ENCODE measurements around the gene AMBRA1. TPM values are rescaled to one million over a fixed set of nuclear protein-coding genes. Genes with fewer than 3 reads are reported as not detected.
A peak's percentile ranks its signal among the peaks of the same experiment; 100 is the strongest.

AMBRA1 gene
- total and polyA plus RNA-seq, 4 experiments from 2014 or later, result 5.9 to 43.9 (median 30.4) TPM

DNA sequence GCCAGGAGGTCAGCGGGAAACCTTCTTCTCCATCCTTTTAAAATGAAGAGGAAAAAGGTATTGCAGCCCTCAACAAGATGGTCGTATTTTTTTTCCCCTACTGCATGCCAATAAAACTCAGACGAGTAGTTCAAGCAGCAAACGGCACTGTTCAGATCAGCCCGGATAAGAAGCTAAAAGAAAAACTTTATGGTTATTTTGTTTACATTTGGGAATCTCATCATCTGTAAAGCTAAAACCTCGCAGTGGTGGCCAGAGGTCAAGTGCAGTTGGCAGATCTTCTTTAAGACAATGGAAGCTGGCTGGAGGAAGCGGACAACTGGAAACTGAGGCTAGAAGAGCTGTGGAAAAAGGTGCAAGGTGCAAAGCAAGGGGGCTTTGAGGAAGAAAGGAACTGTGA lies 171.2 kb downstream of the AMBRA1 start:
- H3K27ac Mint-ChIP-seq, result no peak overlapping the region
- H3K27ac ChIP-seq (ENCODE audit: low read depth, low read length), result no peak overlapping the region
- ChIA-PET POLR2A (ENCODE audit: partially characterized antibody) (no interaction called here), CTCF (ENCODE audit: partially characterized antibody) (no interaction called here)
- no peak overlapping the region for H3K4me3 ChIP-seq (ENCODE audit: low read length in 2 of 2)
- H3K27me3 ChIP-seq (ENCODE audit: insufficient read depth, low read length), result no peaks in the 10 kb centered on the region
- no peaks in the 10 kb centered on the region for H3K4me1 ChIP-seq (ENCODE audit: insufficient read depth, low read length)
- no peaks in the 10 kb centered on the region for H3K27me3 Mint-ChIP-seq
- H3K4me1 Mint-ChIP-seq, result peaks cover 0 to 2% (median 0%) of the 10 kb centered on the region in 4 donors
- H3K4me3 Mint-ChIP-seq, result no peak overlapping the region
- H3K9me3 Mint-ChIP-seq, result no peaks in the 10 kb centered on the region
- H3K36me3 Mint-ChIP-seq, result peaks cover 50 to 54% of the 10 kb centered on the region in 2 donors
- H3K9me3 ChIP-seq (ENCODE audit: control insufficient read depth in 1 of 2, low read length in 2 of 2), result no peaks in the 10 kb centered on the region
- intact Hi-C loops (cut with micrococcal nuclease), result no loop called here
- DNase-seq, result no peak
- peaks cover 30% of the 10 kb centered on the region for H3K36me3 ChIP-seq (ENCODE audit: insufficient read depth, low read length)

DNA sequence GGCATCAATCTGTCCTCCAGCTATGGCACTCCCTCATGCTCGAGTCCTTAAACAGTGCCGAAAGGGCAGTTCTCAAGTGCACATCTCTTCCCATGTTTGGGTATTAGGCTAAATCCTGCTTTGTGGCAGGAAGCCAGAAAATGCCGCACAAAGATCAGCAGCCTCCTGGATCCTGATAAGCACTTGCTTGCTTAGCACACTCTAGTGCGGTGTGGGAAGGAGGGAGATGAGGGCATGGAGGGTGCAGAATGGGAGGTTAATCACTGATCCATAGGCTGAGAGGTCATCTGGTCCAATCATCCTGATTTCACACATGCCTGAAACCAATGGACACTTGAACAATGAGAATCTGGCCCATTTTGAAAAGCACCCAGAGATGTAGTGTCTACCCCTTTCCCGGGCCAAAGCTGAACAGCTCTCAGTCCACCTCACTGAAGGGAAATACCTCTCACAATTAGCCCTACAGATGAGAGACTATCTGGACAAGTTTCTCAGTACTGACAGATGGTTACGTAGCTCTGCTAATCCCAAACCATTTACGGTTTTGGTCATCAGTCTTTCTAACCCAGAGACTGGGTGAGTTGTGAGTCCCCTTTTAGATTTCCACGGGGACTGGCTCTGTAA lies 172.5 kb downstream of the AMBRA1 start:
- POLR2A ChIA-PET (ENCODE audit: partially characterized antibody), result interaction anchor here (0.6 kb wide), 1 partner anchor 13 kb away, joined by 4 read pairs; no protein-coding TSS in a partner anchor

DNA sequence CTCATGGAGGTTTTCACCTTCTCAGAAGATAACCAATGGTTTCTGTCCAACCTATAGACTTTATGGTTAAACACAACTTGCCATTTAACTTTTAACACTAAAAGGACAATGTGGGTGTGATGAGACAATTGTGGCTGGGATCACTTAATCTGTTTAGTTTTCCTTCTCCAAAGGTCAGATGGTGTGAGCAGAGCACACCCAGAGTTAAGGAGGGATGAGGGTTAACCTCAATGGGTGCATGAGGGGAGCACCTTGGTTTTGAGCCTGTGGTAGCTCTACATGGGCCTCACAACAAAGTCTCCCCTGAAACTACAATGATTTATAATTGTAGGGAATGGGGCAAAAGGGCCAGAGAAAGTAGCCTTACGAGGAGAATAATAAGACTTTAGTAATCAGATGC lies 173.3 kb downstream of the AMBRA1 start:
- no peak for DNase-seq
- peak overlapping the region in 1 of 7 donors; percentile 13 for H3K27ac Mint-ChIP-seq

More for the DNA sequence above, 172.5 kb downstream of the AMBRA1 start:
- no peak overlapping the region for H3K4me3 ChIP-seq (ENCODE audit: low read length in 2 of 2)
- no peaks in the 10 kb centered on the region for H3K27me3 Mint-ChIP-seq
- H3K9me3 Mint-ChIP-seq, result no peaks in the 10 kb centered on the region
- no peak overlapping the region for H3K27ac ChIP-seq (ENCODE audit: low read depth, low read length)
- peaks cover 50 to 55% of the 10 kb centered on the region in 2 donors for H3K36me3 Mint-ChIP-seq
- no peaks in the 10 kb centered on the region for H3K27me3 ChIP-seq (ENCODE audit: insufficient read depth, low read length)
- no peaks in the 10 kb centered on the region for H3K4me1 ChIP-seq (ENCODE audit: insufficient read depth, low read length)
- intact Hi-C loops (cut with micrococcal nuclease), result no loop called here
- peaks cover 42% of the 10 kb centered on the region for H3K36me3 ChIP-seq (ENCODE audit: insufficient read depth, low read length)
- no peak overlapping the region for H3K4me3 Mint-ChIP-seq
- no peaks in the 10 kb centered on the region for H3K9me3 ChIP-seq (ENCODE audit: control insufficient read depth in 1 of 2, low read length in 2 of 2)
- H3K4me1 Mint-ChIP-seq, result no peaks in the 10 kb centered on the region
- no peak overlapping the region for H3K27ac Mint-ChIP-seq
- CTCF ChIA-PET (ENCODE audit: partially characterized antibody), result no interaction called here
- no peak for DNase-seq

DNA sequence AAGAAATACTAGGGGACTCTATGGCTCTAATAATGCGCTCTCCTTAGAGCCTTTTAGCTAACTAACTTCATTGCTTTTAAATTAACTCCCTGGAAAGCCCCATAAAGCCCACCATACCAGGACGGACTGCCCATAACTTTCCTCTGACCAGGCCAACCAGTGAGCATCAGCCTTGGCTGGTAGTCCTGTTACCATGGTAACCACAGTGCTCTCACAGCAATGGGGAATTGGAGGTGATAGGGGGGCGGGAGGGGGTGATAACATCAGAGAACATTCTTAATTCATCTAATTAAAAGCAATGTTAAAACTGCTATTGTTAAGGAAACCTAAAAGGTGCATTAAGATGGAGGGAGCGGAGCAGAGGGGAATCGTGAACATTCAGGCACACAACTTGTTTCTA lies 175.1 kb downstream of the AMBRA1 start:
- peak overlapping the region in 1 of 7 donors; percentile 37 for H3K27ac Mint-ChIP-seq
- ChIA-PET CTCF (ENCODE audit: partially characterized antibody) (interaction anchor here (0.6 kb wide), 1 partner anchor 36 kb away, joined by 3 read pairs; no protein-coding TSS in a partner anchor), POLR2A (ENCODE audit: partially characterized antibody) (no interaction called here)
- H3K4me1 Mint-ChIP-seq, result no peaks in the 10 kb centered on the region
- Histone ChIP-seq H3K4me1 (ENCODE audit: insufficient read depth, low read length) (no peaks in the 10 kb centered on the region), H3K9me3 (ENCODE audit: control insufficient read depth in 1 of 2, low read length in 2 of 2) (no peaks in the 10 kb centered on the region), H3K27ac (ENCODE audit: low read depth, low read length) (no peak overlapping the region), H3K36me3 (ENCODE audit: insufficient read depth, low read length) (peaks cover 61% of the 10 kb centered on the region), H3K27me3 (ENCODE audit: insufficient read depth, low read length) (no peaks in the 10 kb centered on the region), H3K4me3 (ENCODE audit: low read length in 2 of 2) (no peak overlapping the region)
- H3K9me3 Mint-ChIP-seq, result no peaks in the 10 kb centered on the region
- H3K27me3 Mint-ChIP-seq, result no peaks in the 10 kb centered on the region
- H3K36me3 Mint-ChIP-seq, result peaks cover 63 to 73% of the 10 kb centered on the region in 2 donors
- DNase-seq, result no peak
- intact Hi-C loops (cut with micrococcal nuclease), result no loop called here
- no peak overlapping the region for H3K4me3 Mint-ChIP-seq

More for the DNA sequence above, 173.3 kb downstream of the AMBRA1 start:
- no peaks in the 10 kb centered on the region for H3K9me3 ChIP-seq (ENCODE audit: control insufficient read depth in 1 of 2, low read length in 2 of 2)
- no peaks in the 10 kb centered on the region for H3K4me1 ChIP-seq (ENCODE audit: insufficient read depth, low read length)
- intact Hi-C loops (cut with micrococcal nuclease), result no loop called here
- H3K27ac ChIP-seq (ENCODE audit: low read depth, low read length), result no peak overlapping the region
- Mint-ChIP-seq H3K4me3 (no peak overlapping the region), H3K4me1 (no peaks in the 10 kb centered on the region), H3K36me3 (peaks cover 56 to 57% of the 10 kb centered on the region in 2 donors), H3K27me3 (no peaks in the 10 kb centered on the region), H3K9me3 (no peaks in the 10 kb centered on the region)
- H3K36me3 ChIP-seq (ENCODE audit: insufficient read depth, low read length), result peaks cover 49% of the 10 kb centered on the region
- ChIA-PET CTCF (ENCODE audit: partially characterized antibody) (no interaction called here), POLR2A (ENCODE audit: partially characterized antibody) (interaction anchor here (0.7 kb wide), 1 partner anchor 26 kb away, joined by 3 read pairs; no protein-coding TSS in a partner anchor)
- no peak overlapping the region for H3K4me3 ChIP-seq (ENCODE audit: low read length in 2 of 2)
- no peaks in the 10 kb centered on the region for H3K27me3 ChIP-seq (ENCODE audit: insufficient read depth, low read length)

DNA sequence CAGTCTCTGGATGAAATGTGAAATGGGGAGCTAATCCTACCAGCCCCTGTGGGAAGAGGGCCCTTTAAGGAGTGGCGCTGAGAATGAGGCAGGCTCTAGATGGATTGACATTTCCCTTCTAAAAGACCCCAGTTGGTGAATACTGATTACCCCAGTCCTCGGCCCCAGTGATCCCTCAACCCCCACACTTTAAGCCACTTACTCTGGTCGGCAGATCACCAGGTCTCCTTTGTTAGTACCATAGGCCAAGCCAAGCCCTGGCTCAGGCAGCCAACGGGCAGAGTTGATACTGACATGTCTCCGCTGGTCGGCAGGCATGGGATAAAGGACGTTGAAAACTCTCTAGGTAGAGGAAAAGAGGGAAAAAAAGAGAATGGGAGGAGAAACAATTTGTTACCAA lies 176.1 kb downstream of the AMBRA1 start:
- Histone ChIP-seq H3K27me3 (ENCODE audit: insufficient read depth, low read length) (no peaks in the 10 kb centered on the region), H3K4me3 (ENCODE audit: low read length in 2 of 2) (no peak overlapping the region), H3K9me3 (ENCODE audit: control insufficient read depth in 1 of 2, low read length in 2 of 2) (no peaks in the 10 kb centered on the region), H3K4me1 (ENCODE audit: insufficient read depth, low read length) (no peaks in the 10 kb centered on the region), H3K36me3 (ENCODE audit: insufficient read depth, low read length) (peaks cover 64% of the 10 kb centered on the region), H3K27ac (ENCODE audit: low read depth, low read length) (no peak overlapping the region)
- DNase-seq, result no peak
- no peaks in the 10 kb centered on the region for H3K9me3 Mint-ChIP-seq
- no peaks in the 10 kb centered on the region for H3K27me3 Mint-ChIP-seq
- H3K27ac Mint-ChIP-seq, result no peak overlapping the region
- no peaks in the 10 kb centered on the region for H3K4me1 Mint-ChIP-seq
- ChIA-PET POLR2A (ENCODE audit: partially characterized antibody) (no interaction called here), CTCF (ENCODE audit: partially characterized antibody) (no interaction called here)
- intact Hi-C loops (cut with micrococcal nuclease), result no loop called here
- peaks cover 61 to 79% of the 10 kb centered on the region in 2 donors for H3K36me3 Mint-ChIP-seq
- no peak overlapping the region for H3K4me3 Mint-ChIP-seq

DNA sequence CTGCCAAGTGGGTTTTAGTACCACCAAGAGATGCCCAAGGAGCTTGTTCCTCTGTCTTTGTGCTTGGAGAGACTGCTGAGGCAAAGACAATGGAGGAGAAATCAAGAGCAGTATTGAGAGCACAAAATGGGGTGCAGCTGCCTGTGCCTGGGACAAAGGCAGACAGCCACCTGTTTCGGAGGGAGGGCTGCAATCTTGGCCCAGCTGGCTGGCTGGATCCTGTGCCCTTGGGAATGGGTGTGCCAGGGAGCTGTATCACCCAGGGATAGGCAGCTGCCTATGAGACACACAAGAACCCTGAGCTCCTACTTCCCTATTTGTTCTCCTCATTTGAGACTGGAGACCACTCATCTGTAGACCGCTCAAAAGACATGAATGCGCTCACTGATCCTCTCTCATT lies 178.9 kb downstream of the AMBRA1 start:
- Mint-ChIP-seq H3K4me3 (no peak overlapping the region), H3K9me3 (no peaks in the 10 kb centered on the region), H3K36me3 (peaks cover 46 to 71% of the 10 kb centered on the region in 2 donors), H3K27me3 (no peaks in the 10 kb centered on the region), H3K27ac (peak overlapping the region in 1 of 7 donors; percentile 36), H3K4me1 (no peaks in the 10 kb centered on the region)
- Histone ChIP-seq H3K36me3 (ENCODE audit: insufficient read depth, low read length) (peaks cover 55% of the 10 kb centered on the region), H3K27ac (ENCODE audit: low read depth, low read length) (no peak overlapping the region), H3K9me3 (ENCODE audit: control insufficient read depth in 1 of 2, low read length in 2 of 2) (no peaks in the 10 kb centered on the region), H3K4me3 (ENCODE audit: low read length in 2 of 2) (no peak overlapping the region), H3K27me3 (ENCODE audit: insufficient read depth, low read length) (no peaks in the 10 kb centered on the region), H3K4me1 (ENCODE audit: insufficient read depth, low read length) (no peaks in the 10 kb centered on the region)
- no peak for DNase-seq
- intact Hi-C loops (cut with micrococcal nuclease), result no loop called here
- ChIA-PET CTCF (ENCODE audit: partially characterized antibody) (no interaction called here), POLR2A (ENCODE audit: partially characterized antibody) (no interaction called here)

DNA sequence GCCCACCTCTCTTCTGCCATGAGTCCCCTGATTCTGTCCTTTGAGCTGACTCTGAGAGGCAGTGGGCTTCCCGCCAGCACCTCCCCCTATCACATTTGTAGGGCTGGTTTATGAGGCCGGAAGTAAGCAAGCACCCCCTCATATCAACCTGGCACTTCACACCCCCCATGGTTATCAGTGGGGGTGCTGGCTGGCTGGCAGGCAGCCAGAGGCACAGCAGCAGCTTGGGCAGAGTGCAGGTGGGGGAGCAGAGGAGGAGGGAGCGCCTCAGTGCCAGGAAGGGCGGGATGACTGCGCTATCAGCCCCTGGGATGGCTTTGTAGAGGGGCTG lies 179.4 kb downstream of the AMBRA1 start:
- no peaks in the 10 kb centered on the region for H3K9me3 Mint-ChIP-seq
- POLR2A ChIA-PET (ENCODE audit: partially characterized antibody), result no interaction called here
- CTCF ChIA-PET (ENCODE audit: partially characterized antibody), result no interaction called here
- H3K27me3 Mint-ChIP-seq, result no peaks in the 10 kb centered on the region
- intact Hi-C loops (cut with micrococcal nuclease), result no loop called here
- Histone ChIP-seq H3K27ac (ENCODE audit: low read depth, low read length) (no peak overlapping the region), H3K4me3 (ENCODE audit: low read length in 2 of 2) (no peak overlapping the region), H3K36me3 (ENCODE audit: insufficient read depth, low read length) (peaks cover 55% of the 10 kb centered on the region), H3K9me3 (ENCODE audit: control insufficient read depth in 1 of 2, low read length in 2 of 2) (no peaks in the 10 kb centered on the region), H3K4me1 (ENCODE audit: insufficient read depth, low read length) (no peaks in the 10 kb centered on the region), H3K27me3 (ENCODE audit: insufficient read depth, low read length) (no peaks in the 10 kb centered on the region)
- H3K4me3 Mint-ChIP-seq, result no peak overlapping the region
- no peaks in the 10 kb centered on the region for H3K4me1 Mint-ChIP-seq
- H3K36me3 Mint-ChIP-seq, result peaks cover 49 to 73% of the 10 kb centered on the region in 2 donors
- no peak for DNase-seq
- no peak overlapping the region for H3K27ac Mint-ChIP-seq
